NCI-H128 (cell line): ENCODE measurements around the gene SLC44A1.

ENCODE experiments used
- DNase-seq: peaks from one replicate; lab custom pipeline; 2025; ENCODE audit not compliant: unreplicated experiment; lab: John Stamatoyannopoulos, UW

Gene SLC44A1

DNA sequence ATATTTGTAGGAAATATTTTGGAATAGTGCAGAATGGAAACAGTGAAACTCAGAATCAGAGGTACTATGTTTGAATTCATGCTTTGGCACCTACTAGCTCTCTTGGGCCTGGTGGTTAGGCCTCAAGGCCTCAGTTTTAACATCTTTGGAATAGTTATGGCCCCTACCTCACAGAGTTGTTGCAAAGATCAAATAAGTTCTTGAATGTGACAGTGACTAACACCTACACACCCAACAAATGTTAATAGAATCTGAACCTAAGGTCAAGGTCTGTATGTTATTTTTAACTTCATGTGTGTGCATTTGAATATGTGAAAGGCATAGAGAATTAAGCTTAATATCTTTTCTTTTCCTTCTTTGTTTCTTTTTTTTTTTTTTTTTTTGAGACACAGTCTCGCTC, 87.3 kb downstream of the SLC44A1 start:
- DNase-seq = no peak

DNA sequence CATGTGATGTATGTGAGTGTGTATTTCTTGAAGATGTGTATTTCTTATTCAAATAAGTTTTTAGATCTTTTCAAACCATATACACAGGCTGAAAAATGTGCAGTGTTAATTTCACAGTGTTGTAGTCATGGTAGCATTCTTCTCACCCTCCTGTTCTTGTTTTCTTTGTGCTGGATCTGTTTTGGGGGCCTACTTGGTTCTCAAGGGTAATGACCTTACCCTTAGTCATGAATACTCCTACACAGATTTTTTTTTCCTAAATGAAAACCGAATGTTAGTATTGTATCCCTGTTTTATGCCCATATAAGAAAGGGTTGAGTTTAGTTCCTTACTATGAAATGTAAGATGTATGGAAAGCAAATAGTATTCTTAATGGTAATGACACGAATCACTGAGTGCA, 88.0 kb downstream of the SLC44A1 start:
- no peak for DNase-seq

DNA sequence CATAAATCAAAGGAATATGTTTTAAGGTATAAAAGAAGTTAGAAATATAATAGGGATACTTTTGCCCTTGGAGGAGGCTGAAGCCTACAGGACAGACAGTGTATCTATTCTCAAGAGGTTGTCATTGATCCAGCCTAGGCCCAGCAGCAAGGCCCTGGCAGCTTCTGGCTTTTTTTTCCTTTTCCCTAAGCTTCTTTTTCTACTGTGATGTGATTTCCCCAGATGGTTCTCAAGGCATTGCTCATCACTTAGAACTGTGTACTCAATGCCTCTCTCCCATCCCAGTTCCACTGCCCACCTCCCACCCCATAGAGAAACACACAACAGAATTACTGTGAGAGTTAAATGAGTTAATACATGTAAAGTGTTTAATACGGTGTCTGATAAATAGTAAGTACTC, 88.6 kb downstream of the SLC44A1 start:
- no peak for DNase-seq

DNA sequence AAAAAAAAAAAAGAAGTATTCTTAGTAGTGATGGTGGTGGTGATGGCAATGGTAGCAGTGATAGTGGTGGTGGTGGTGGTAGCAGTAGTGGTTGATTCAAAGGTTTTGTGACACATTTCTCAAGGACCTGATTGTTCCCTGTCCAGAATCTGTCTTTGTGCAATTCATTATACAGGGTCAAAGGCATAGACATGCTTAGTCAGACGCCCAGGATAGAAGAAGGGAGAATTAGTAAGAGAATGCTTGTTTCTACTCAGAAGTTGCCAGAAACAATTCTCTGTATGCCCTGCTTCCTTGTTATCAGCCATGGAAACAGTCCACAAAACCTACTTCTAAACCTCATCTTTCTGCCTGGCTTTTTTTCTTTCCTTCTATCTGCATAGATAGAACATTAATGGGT, 89.4 kb downstream of the SLC44A1 start:
- no peak for DNase-seq

DNA sequence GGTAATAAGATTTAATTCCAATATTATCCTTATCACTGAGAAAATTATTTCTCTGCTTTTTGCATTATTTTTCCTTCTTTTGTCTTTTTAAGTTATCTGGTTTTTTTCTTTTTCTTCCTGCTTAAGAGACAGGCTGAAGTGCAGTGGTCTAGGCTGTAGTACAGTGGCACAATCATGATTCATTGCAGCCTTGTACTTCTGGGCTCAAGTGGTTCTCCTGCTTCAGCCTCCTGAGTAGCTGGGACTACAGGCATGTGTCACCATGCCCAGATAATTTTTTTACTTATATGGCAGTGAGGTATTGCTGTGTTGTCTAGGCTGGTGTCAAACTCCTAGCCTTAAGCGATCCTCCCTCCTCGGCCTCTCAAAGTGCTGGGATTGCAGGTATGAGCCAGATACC, 93.9 kb downstream of the SLC44A1 start:
- no peak for DNase-seq

DNA sequence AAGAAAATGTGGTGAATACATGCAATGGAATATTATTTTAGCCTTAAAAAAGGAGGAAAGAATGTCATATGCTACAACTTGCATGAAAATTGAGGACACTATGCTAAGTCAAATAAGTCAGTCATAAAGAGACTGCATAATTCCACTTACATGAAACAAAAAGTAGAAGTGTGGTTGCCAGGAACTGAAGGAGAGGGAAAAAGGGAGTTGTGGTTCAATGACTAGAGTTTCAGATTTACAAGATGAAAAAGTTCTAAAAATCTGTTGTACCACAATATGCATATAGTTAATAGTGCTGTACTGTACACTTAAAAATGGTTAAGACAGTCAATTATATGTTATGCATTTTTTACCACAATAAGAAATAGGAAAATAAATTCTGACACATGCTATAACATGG, 95.4 kb downstream of the SLC44A1 start:
- no peak for DNase-seq

DNA sequence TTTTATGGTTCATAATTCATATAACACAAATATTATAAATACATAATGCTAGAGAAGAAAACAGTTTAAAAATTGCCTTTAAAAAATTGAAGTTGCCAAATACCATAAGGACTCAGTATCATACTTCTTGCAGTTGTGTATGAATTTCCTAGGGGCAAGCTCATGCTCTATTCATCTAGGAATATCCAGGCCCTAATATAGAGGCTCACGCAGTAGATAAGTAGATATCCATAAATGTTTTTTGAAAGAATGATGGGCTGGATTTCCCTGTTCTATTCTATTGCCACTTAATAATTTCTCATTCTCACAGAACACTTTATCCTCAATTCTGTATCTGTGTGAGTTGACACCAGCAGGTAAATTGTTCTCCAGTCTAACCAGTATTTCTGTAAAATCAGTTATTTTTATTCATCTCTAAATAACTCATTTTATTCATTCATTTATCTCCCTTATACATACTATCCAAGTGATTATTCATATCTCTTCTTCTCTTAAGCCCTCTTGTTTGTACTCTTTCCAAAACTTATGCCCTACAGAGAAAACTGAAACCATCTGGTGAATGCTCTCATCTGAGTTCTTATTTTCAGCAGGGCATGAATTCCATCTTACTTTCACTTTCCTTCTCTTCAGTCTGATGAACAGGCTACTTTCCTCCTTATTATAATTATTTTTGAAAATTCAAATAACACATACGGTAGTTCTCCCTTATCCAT, 97.1 kb downstream of the SLC44A1 start:
- no peak for DNase-seq

DNA sequence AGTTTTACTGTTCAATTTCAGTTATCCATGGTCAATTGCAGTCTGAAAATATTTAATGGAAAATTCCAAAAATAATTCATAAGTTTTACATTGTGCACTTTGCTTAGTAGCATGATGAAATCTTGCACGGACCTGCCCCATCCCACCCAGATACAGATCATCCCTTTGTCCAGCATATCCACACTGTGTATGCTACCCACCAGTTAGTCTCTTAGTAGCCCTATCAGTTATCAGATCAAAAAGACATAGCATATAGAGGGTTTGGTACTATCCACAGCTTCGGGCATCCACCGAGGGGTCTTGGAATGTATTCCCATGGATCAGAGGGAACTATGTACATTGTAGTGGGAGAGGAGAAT, 97.7 kb downstream of the SLC44A1 start:
- DNase-seq = no peak

DNA sequence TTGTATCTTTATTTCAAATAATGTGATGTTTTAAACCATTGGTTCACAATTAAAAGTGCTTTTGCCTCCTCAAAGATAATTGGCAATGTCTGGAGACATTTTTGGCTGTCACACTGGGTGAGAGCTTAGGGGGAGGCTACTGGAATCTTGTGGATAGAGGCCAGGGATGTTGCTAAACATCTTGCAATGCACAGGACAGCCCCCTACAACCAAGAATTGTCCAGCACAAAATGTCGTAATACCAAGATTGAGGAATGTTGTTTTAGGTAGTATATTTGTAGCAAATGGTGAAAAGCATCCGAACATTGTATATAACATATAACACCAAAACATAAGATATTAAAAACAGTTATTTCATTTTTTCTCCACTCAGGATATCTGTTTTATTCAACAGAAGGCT, 99.8 kb downstream of the SLC44A1 start:
- DNase-seq = no peak

DNA sequence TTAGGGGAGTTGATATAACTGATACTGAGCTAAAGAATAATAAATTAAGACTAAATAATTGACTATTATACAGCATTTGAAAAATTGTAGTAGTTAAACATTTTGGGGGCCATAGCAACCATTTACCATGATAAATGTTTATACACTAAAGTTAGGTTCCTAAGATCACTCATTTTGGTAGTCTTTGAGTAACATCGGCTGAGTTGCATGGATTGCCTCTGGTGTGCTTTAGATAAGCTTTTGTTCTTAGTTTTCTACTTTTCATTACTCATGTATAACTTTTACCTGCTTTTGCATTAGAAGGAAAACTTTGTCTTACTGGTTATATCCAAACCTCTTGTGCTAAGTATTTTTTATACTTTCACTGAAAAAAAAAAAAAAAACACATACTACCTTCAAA, 101.2 kb downstream of the SLC44A1 start:
- no peak for DNase-seq

DNA sequence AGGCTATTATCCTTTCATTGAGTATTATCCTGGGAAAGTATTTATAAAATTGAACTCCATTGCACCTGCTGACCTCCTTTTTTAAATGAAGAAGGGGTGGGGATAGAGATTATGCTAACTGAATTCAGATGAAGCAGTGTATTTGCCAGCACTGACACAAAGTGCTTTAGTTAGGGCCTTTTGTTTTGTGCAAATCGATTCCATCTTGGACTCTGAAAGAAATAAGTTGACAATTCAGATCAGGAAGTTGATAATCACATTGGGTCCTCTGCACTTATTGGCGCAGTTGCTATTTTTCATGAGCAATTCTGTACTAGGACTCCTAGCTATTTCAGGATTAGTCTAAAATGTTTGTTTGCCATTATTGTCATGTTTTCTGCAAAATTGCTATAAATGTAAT, 101.8 kb downstream of the SLC44A1 start:
- DNase-seq = no peak

DNA sequence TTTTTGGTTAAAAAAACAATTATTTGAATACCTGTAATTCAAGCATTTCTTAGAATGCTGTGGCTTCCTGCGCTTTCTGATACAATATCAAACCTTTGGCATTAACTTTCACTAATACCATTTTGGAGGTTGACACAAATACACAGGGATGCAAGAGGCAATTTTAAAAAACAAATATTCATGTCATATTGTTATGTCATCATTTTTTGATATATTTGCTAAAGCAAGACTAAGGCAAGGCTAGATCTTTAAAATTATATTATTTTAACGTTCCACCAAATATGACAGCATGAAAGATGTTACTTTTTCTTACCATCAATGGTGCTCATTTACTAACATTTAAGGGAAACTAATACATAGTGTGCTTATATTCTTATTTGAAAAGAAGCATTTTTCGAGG, 110.0 kb downstream of the SLC44A1 start:
- no peak for DNase-seq

DNA sequence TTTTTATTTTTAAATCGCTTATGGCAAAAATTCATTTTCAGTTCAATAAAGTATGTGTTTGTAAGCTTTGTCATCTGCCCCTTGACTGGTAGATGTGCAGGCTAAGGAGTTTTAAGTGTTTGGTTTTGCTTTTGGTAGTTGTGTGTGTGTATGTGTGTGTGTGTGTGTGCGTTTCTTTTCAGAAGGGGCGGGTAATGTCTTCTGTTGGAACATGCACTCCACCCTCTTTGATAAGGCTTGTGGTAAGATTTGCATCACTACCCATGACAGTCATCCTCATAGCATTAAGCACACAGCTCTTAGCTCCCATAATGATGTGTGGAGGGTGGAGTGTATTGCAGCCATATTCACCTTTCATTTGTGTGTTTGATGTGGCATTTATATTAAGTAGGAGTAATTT, 111.3 kb downstream of the SLC44A1 start:
- no peak for DNase-seq

DNA sequence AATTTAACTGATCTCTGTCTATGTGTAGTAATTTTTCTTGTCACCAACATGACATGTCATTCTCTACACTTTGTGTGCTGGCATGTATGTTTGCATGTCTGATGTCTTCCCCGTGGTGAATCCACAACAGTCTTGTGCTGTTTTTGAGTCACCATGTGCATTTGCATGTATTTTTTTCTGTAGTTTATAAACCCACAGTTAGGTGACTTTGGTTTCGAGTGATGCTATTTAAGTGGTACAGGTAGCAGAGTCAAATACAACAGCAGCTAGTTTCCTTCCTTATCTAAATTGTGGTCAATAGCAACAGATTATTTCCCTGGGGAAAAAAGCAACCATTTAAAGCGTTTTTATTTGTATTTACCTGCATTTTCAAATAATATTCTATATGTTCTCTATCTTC, 113.5 kb downstream of the SLC44A1 start:
- DNase-seq = no peak

DNA sequence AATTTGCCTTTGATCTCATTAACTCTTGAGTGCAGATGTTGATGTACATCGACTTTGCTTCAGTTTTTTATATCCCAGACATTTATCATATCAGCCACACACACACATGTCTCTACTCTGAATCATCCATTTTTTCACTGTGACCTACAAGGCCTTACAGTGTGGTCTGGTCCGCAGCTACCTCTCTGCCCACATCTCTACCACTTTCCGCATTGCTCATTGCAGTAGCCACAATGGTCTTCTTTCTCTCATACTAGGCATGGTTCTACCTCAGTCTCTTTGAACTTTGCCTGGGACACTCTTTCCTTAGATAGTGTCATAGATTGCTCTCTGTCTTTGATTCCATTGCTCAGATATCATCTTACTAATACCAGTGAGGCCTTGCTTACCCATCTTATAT, 115.4 kb downstream of the SLC44A1 start:
- no peak for DNase-seq

DNA sequence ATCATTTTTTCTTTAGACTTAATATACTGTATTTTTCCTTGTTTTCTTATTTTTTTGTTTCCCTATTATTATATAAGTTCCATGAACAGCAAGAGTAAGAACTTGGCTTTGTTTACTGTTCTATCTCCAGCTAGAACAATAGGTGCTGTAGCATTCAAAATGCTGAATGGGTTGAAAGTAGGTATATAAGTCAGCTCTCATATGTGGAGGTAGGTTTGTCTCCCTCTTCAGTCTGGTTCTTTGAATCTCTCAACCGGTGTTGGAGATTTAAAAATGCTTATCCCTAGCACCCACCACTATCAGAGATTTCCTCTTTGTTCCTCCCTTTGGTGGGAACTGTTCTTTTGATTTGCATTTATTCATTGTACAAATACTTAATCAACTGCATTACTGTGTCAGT, 115.9 kb downstream of the SLC44A1 start:
- no peak for DNase-seq

DNA sequence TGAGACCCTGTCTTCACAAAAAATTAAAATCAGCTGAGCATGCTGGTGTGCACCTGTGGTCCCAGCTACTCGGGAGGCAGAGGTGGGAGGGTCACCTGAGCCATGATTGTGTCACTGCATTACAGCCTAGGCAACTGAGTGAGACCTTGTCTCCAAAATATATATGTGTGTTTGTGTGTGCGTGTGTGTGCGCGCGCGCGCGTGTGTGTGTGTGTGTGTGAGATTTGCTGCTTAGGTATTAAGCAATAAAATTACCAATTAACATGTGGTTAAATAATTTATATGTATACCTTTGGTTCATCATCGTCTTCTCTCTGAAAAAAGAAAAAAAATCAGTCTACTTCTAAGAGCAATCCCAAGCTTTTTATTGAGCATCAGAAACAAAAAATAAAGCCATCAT, 117.4 kb downstream of the SLC44A1 start:
- DNase-seq = no peak

DNA sequence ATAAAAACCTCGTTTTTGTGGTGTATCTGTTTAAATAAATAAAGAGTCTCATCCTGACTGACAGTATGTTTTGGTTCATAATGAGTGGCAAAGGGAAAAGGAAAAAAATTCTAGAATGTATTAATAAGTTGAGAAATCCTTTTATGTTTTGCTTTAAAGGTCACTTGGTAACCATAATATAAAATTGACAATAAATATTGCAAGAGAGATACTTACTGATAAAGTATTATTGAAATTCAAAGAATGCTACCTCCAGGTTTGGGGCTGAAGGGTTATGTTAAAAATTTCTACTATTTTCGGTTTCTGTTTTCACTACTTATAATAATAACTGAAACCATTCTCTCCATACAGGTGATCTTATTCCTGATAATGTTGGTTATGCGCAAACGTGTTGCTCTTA, 118.0 kb downstream of the SLC44A1 start:
- DNase-seq = no peak

DNA sequence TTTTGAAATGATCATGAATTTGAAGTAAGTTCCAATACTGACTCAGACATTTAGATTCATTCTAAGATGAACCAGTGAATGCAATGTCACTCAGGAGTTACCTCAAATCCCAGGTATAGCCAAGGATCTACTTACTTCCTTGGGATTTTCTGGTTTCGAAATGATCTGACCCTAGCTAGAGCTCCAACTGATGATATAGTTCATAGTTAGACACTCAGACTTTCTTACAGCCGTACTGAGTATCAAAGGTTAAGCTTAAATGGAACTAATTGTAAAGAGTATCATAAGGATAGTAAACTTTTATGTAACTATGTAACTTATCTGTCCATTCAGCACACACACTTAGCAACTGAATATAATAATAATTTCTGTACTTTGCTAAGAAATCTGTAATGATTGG, 119.4 kb downstream of the SLC44A1 start:
- no peak for DNase-seq

DNA sequence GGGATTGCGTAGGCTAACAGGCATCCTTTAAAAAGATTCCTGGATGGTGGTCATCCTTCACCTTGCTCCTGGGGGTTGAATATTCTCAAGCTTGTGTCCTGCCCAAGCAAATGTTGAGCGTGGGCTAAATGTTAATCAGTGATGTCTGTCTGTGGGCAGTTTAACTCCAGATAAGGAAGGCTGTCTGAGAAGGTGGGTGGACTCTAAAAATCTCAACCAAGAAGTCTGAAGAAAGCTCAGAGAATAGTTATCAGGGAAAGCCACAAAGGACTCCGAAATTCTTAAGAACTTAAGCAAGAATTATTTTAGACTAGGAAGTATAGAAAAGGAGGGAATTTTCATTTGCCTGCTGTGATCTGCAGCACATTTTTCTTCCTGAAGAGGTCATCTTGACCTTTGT, 125.5 kb downstream of the SLC44A1 start:
- no peak for DNase-seq

DNA sequence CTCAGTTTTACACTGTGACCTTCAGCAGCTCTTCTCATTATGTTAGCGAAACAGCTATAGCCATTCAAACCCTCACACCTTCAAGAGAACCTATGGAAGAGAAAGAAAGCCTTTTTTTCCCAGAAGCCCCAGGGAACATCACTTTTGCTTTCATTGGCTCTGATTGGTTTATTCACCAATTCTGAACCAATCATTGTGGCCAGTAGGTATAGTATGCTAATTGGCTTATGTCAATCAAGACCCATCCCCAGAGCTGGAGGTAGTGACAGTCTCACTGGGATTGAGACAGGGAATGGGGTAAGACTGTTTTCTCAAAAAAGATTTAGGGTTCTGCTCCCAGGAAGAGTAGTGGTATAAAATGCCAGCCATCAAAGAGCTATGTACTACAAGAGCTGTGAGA, 129.3 kb downstream of the SLC44A1 start:
- DNase-seq = no peak

DNA sequence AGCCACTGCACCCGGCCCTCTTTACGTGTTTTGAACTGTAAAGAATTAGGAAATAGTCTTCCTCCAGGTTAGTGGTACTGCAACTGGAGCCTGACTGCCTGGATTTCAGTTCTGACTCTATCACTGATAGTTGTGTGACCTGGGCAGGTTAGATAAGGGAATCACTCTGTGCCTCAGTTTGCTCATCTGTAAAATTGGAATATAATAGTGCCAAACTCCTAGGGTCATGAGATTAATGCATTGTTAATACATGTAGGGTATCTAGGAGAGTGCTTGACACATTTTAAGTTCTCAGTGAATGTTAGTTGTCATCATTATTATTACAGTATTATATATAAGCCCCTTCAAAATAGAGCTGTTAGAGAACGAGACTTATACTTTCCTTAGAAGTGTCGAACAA, 130.9 kb downstream of the SLC44A1 start:
- no peak for DNase-seq

DNA sequence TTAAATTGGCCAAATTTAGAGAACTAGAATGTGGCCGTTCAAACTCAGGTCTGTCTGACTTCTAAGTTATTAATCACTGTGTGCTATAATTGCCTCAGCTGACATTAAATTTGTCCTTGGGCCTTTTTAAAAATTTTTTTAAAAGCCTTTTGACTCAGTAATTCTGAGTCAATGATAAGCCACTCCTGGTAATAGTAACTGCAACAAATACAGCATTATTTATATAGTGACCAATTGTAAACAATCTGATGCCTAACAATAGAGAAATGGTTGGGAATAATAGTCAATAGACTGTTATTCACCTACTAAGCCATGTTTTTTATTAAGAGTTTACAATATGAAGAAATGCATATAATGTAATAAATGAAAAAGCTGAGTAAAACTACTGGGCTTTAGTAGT, 132.4 kb downstream of the SLC44A1 start:
- DNase-seq = no peak
